ENCODE results near the gene MTARC1. TPM values are rescaled to one million over a fixed set of nuclear protein-coding genes. Genes with fewer than 3 reads are reported as not detected.

The MTARC1 gene
- total and polyA plus RNA-seq, 10 donors: 3.2 to 17.3 (median 8.1) TPM

- Histone ChIP-seq H3K27ac (no peak overlapping the region), H3K4me3 (no peak overlapping the region), H3K36me3 (peaks cover 0 to 25% (median 4%) of the 10 kb centered on the region in 6 donors), H3K9me3 (no peaks in the 10 kb centered on the region), H3K4me1 (peaks cover 0 to 23% (median 12%) of the 10 kb centered on the region in 6 donors), H3K27me3 (replicated peaks in 1 of 7) (peaks cover 0 to 8% (median 0%) of the 10 kb centered on the region in 7 donors)
- WGBS, 5 donors: 92 to 97% (median 93%) methylated on average over 4 of the region's 4 CpGs
- DNase-seq: no peak
- intact Hi-C loops (cut with DNase I; ENCODE audit: low total_unique reads): no loop called here
- TF ChIP-seq CTCF (IDR thresholded peaks at IDR 0.05 in 8 of 11, conservative IDR thresholded peaks at IDR 0.05 in 3 of 11) (no peak), POLR2A (IDR thresholded peaks at IDR 0.05) (no peak), POLR2AphosphoS5 (IDR thresholded peaks at IDR 0.05) (no peak)
These were observed 31.8 kb upstream of the MTARC1 start for GRCh38 chr1:220754918-220755295.

- H3K9me3 ChIP-seq: no peaks in the 10 kb centered on the region
- intact Hi-C loops (cut with DNase I; ENCODE audit: low total_unique reads): no loop called here
- no peak for DNase-seq
- no peak overlapping the region for H3K4me3 ChIP-seq
- H3K36me3 ChIP-seq: peaks cover 0 to 25% (median 4%) of the 10 kb centered on the region in 6 donors
- H3K27ac ChIP-seq: no peak overlapping the region
- peaks cover 0 to 19% (median 8%) of the 10 kb centered on the region in 6 donors for H3K4me1 ChIP-seq
- no peak for TF ChIP-seq POLR2A (IDR thresholded peaks at IDR 0.05)
- WGBS, 5 donors: 57 to 76% (median 65%) methylated on average over 6 of the region's 6 CpGs
- H3K27me3 ChIP-seq (replicated peaks in 1 of 7): peaks cover 0 to 8% (median 0%) of the 10 kb centered on the region in 7 donors
These were observed 31.4 kb upstream of the MTARC1 start for GRCh38 chr1:220755309-220755708.

GRCh38 chr1:220757441-220757840 is 29.3 kb upstream of the MTARC1 start:
- TF ChIP-seq POLR2AphosphoS5 (IDR thresholded peaks at IDR 0.05): no peak
- TF ChIP-seq POLR2A (IDR thresholded peaks at IDR 0.05): no peak
- no peak for TF ChIP-seq CTCF (IDR thresholded peaks at IDR 0.05 in 8 of 11, conservative IDR thresholded peaks at IDR 0.05 in 3 of 11)
- DNase-seq: no peak
- WGBS, 5 donors: 68 to 87% (median 78%) methylated on average over 3 of the region's 3 CpGs
- intact Hi-C loops (cut with DNase I; ENCODE audit: low total_unique reads): no loop called here
- peaks cover 0 to 7% (median 0%) of the 10 kb centered on the region in 6 donors for H3K4me1 ChIP-seq
- H3K27ac ChIP-seq: no peak overlapping the region
- no peaks in the 10 kb centered on the region for H3K9me3 ChIP-seq
- no peak overlapping the region for H3K4me3 ChIP-seq
- H3K27me3 ChIP-seq (replicated peaks in 1 of 7): no peaks in the 10 kb centered on the region
- H3K36me3 ChIP-seq: peaks cover 0 to 33% (median 4%) of the 10 kb centered on the region in 6 donors

- DNase-seq: no peak
- intact Hi-C loops (cut with DNase I; ENCODE audit: low total_unique reads): no loop called here
- no peak overlapping the region for H3K4me3 ChIP-seq
- 92 to 97% (median 95%) methylated on average over 3 of the region's 3 CpGs for WGBS, 5 donors
- no peak for TF ChIP-seq POLR2A (IDR thresholded peaks at IDR 0.05)
- no peaks in the 10 kb centered on the region for H3K27me3 ChIP-seq (replicated peaks in 1 of 7)
- peaks cover 0 to 42% (median 8%) of the 10 kb centered on the region in 6 donors for H3K36me3 ChIP-seq
- H3K27ac ChIP-seq: no peak overlapping the region
- no peaks in the 10 kb centered on the region for H3K9me3 ChIP-seq
- peaks cover 0 to 1% (median 0%) of the 10 kb centered on the region in 6 donors for H3K4me1 ChIP-seq
These were observed 27.6 kb upstream of the MTARC1 start for GRCh38 chr1:220759147-220759546.

- Histone ChIP-seq H3K4me3 (no peak overlapping the region), H3K36me3 (peaks cover 0 to 21% (median 5%) of the 10 kb centered on the region in 6 donors), H3K27me3 (replicated peaks in 1 of 7) (no peaks in the 10 kb centered on the region), H3K27ac (no peak overlapping the region), H3K4me1 (peaks cover 0 to 11% (median 3%) of the 10 kb centered on the region in 6 donors), H3K9me3 (no peaks in the 10 kb centered on the region)
- 81 to 95% (median 92%) methylated on average over 7 of the region's 7 CpGs for WGBS, 5 donors
- intact Hi-C loops (cut with DNase I; ENCODE audit: low total_unique reads): no loop called here
- DNase-seq: no peak
- TF ChIP-seq CTCF (IDR thresholded peaks at IDR 0.05 in 8 of 11, conservative IDR thresholded peaks at IDR 0.05 in 3 of 11) (no peak), POLR2AphosphoS5 (IDR thresholded peaks at IDR 0.05) (no peak), POLR2A (IDR thresholded peaks at IDR 0.05) (no peak)
These were observed 24.9 kb upstream of the MTARC1 start for GRCh38 chr1:220761688-220762427.
